AG04450 (cell line): ENCODE data around the gene CENPVL1. TPM values are rescaled to one million over a fixed set of nuclear protein-coding genes. Genes with fewer than 3 reads are reported as not detected.
"Not testable (repeated sequence)": the region's sequence is repeated elsewhere in the genome, so short reads cannot be mapped to it uniquely, and the experiment has no call there.

Source experiments
- CTCF ChIA-PET: fragments of 300-600, 350-600 bp; formaldehyde crosslinking; extraction: SDS; loops from one replicate; lab custom pipeline; 2022; ENCODE audit warnings: antibody characterized with exemption, inconsistent platforms; lab: Charles Lee
- POLR2A ChIA-PET: fragments of 350-600 bp; formaldehyde crosslinking; extraction: SDS; loops from one replicate; lab custom pipeline; 2021; ENCODE audit warnings: antibody characterized with exemption, inconsistent platforms; lab: Yijun Ruan, JAX
- DNase-seq: peaks from one replicate; pipeline ENCODE4 v3.0.0-alpha.2; 2011; ENCODE audit warnings: low read depth, low spot score
- H3K27ac ChIP-seq: one replicate; pipeline ENCODE4 v1.5.1; 2012; ENCODE audit warnings: low read depth, low read length, control low read depth
- H3K27me3 ChIP-seq: one replicate; pipeline ENCODE4 v1.6.0; 2012; ENCODE audit warnings: low read length; ENCODE audit not compliant: control insufficient read depth, insufficient read depth
- H3K4me3 ChIP-seq: 2 replicates; pipeline ENCODE4 v1.5.1; 2011; ENCODE audit warnings: mild to moderate bottlenecking, low read depth, low read length, control low read depth
- H3K9me3 ChIP-seq: 2 replicates; pipeline ENCODE4 v1.5.1; 2012; ENCODE audit warnings: low read length; ENCODE audit not compliant: control insufficient read depth, insufficient read depth
- polyA minus RNA-seq: library from RNA; depleted of rRNA, polyadenylated mRNA; stranded (reverse); fragments of >200 nt; gene quantifications from 2 replicates; pipeline ENCODE4 v1.2.3, GENCODE V29; 2011; rRNA and poly(A)+ RNA removed
- polyA plus RNA-seq: library from polyadenylated mRNA; depleted of rRNA; stranded (reverse); fragments of >200 nt; gene quantifications from 2 replicates; pipeline ENCODE4 v1.2.3, GENCODE V29; 2011; rRNA removed
- TF ChIP-seq, protein P1 (sequence below): IDR thresholded peaks from 2 replicates; pipeline ENCODE4 v1.5.1; 2011; ENCODE audit warnings: low read depth, low read length, control low read depth, inconsistent platforms

CENPVL1 gene
- polyA plus RNA-seq (not detected in 2 replicates), polyA minus RNA-seq (not detected in 2 replicates)

DNA sequence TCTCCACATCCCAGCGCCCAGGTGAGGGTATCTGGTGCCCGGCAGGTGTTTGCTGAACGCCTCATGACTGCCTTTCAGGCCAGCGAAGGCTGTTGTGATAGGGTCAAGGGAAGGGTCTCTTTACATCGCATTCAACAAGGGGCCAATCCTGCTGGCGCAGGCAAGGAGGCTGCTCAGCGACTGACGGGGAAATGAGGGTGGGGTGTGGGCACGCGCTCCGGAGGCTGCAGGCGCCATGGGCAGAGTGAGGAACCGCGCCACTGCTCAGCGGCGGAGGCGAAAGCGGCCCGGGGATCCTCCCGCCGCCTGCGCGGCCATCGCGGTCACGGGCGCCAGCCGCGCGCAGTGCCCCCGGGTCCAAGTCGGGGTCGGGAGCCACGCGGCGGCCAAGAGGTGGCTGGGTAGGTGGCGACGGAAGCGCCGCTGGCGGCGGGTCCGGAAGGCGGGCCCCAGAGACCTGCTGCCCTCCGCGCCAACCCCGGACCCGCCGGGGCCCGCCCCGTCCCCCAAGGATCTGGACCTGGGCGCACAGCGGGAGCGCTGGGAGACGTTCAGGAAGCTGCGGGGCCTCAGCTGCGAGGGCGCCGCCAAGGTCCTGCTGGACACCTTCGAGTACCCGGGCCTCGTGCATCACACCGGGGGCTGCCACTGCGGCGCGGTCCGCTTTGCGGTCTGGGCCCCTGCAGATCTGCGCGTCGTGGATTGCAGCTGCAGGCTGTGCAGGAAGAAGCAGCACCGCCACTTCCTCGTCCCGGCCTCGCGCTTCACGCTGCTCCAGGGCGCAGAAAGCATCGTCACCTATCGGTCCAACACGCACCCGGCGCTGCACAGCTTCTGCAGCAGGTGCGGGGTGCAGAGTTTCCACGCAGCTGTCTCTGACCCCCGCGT is at the start of gene CENPVL1:
Gene CENPVL1, plus strand, starts transcription at position 236 of the 888 bp plus-strand sequence. Its CDS starts 0 bp downstream, at position 236.
- H3K4me3 ChIP-seq = not testable (repeated sequence)

DNA sequence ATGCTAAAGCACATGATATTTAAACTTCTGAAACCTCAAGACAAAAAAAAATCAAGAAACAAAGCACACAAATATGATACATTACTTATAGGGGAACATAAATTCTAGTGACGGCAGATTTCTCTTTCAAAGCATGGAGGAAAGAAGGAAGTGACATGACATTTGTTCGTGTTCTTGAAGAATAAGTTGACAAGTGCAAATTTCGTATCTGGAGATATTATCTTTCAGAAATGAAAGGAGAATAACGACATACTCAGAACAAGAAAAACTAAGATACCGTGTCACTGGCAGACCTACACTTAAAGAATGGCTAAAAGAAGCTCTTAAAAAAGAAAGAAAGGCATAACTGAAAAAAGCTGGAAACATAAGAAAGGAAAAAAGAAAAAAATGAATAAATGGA is 44.3 kb upstream of the CENPVL1 start:
- H3K4me3 ChIP-seq = no peak overlapping the region
- no peak overlapping the region for H3K27ac ChIP-seq
- ChIA-PET CTCF (no interaction called here), POLR2A (no interaction called here)
- TF ChIP-seq, protein P1, sequence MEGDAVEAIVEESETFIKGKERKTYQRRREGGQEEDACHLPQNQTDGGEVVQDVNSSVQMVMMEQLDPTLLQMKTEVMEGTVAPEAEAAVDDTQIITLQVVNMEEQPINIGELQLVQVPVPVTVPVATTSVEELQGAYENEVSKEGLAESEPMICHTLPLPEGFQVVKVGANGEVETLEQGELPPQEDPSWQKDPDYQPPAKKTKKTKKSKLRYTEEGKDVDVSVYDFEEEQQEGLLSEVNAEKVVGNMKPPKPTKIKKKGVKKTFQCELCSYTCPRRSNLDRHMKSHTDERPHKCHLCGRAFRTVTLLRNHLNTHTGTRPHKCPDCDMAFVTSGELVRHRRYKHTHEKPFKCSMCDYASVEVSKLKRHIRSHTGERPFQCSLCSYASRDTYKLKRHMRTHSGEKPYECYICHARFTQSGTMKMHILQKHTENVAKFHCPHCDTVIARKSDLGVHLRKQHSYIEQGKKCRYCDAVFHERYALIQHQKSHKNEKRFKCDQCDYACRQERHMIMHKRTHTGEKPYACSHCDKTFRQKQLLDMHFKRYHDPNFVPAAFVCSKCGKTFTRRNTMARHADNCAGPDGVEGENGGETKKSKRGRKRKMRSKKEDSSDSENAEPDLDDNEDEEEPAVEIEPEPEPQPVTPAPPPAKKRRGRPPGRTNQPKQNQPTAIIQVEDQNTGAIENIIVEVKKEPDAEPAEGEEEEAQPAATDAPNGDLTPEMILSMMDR = no peak
- no peak for DNase-seq
- H3K9me3 ChIP-seq = no peaks in the 10 kb centered on the region
- H3K27me3 ChIP-seq = no peaks in the 10 kb centered on the region

More for the DNA sequence above, at the start of gene CENPVL1:
- H3K9me3 ChIP-seq, DNase-seq, CTCF ChIA-PET, H3K27ac ChIP-seq, POLR2A ChIA-PET, H3K27me3 ChIP-seq: not testable (repeated sequence)

DNA sequence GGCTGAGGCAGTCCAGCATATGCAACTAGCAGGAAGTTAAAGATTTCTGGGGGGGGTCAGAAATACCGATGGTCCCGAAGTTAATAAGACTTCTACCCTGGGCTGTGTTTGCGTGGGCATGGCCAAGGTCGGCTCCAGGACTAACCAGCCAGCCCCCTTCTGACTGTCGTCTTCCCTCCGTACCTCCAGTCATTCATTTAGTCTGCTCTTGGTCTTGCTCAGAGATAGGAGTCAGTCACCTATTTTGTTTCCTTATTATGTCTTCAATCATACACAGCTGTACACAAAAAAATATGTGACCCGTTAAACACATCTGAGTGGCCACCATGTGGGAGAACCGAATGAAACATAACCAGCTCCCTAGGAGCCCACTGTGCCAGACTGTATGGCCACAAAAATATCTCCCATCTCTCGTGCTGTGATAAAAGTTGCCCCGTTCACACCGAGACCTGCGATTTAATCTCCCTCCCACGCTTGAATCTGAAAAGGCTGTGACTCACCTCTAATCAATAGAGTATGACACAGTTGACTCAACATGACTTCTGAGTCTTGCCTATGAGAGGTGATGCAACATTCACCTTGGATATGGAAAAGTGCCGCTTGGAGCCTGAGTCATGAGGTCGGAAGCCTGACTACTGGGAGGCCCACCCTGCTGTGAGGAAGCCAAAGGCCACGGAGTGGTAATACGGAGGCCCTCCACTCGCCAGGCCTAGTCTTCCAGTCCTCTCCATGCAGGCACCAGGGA is 30.5 kb upstream of the CENPVL1 start:
- DNase-seq, H3K27ac ChIP-seq, H3K4me3 ChIP-seq, H3K27me3 ChIP-seq, POLR2A ChIA-PET, CTCF ChIA-PET, H3K9me3 ChIP-seq: not testable (repeated sequence)

DNA sequence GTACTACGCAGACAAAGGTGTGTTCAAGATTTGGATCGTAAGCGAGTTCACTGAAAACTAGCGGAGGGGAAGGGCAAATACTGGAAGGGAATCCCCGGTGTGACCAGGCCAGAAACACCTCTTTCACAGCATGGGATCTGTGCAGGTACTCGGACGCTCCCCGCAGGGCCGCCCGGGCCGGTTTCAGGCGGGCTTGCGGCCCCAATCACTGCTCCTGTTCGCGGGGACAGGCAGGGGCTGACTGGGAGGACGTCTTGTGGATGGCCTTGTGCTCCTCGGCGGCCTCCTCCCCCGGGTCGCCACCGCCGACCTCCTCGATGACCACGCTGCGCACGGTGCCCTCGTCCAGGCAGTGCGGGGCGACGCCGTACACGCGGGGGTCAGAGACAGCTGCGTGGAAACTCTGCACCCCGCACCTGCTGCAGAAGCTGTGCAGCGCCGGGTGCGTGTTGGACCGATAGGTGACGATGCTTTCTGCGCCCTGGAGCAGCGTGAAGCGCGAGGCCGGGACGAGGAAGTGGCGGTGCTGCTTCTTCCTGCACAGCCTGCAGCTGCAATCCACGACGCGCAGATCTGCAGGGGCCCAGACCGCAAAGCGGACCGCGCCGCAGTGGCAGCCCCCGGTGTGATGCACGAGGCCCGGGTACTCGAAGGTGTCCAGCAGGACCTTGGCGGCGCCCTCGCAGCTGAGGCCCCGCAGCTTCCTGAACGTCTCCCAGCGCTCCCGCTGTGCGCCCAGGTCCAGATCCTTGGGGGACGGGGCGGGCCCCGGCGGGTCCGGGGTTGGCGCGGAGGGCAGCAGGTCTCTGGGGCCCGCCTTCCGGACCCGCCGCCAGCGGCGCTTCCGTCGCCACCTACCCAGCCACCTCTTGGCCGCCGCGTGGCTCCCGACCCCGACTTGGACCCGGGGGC is 28.2 kb upstream of the CENPVL1 start:
- POLR2A ChIA-PET, H3K9me3 ChIP-seq, DNase-seq, H3K4me3 ChIP-seq, H3K27ac ChIP-seq, CTCF ChIA-PET, H3K27me3 ChIP-seq: not testable (repeated sequence)

DNA sequence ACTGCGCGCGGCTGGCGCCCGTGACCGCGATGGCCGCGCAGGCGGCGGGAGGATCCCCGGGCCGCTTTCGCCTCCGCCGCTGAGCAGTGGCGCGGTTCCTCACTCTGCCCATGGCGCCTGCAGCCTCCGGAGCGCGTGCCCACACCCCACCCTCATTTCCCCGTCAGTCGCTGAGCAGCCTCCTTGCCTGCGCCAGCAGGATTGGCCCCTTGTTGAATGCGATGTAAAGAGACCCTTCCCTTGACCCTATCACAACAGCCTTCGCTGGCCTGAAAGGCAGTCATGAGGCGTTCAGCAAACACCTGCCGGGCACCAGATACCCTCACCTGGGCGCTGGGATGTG is 27.6 kb upstream of the CENPVL1 start, which contains the start of gene CENPVL2:
Gene CENPVL2, minus strand, starts transcription at position 112 of the 343 bp plus-strand sequence. Its CDS starts 0 bp downstream, at position 112.
- H3K27ac ChIP-seq, DNase-seq, H3K4me3 ChIP-seq, CTCF ChIA-PET, POLR2A ChIA-PET, H3K27me3 ChIP-seq, H3K9me3 ChIP-seq: not testable (repeated sequence)

DNA sequence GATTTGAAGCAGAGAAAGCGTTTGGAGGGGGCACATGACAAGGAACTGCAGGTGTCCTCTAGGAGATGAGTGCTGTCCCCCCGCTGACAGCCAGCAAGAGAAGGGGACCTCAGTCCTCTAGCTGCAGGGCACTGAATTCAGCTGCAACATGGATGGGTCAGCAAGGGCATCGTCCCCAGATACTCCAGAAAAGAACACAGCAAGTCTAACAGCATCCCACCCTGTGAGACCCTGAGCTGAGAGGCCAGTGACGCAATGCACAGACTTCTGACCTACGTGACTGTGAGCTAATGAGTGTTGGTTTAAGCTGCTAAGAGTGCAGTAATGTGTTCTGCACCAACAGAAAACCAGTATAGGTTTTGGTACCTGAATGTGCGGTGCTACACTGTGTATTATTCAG is 16.1 kb upstream of the CENPVL1 start:
- Histone ChIP-seq H3K27ac (no peak overlapping the region), H3K9me3 (no peaks in the 10 kb centered on the region), H3K27me3 (no peaks in the 10 kb centered on the region), H3K4me3 (no peak overlapping the region)
- TF ChIP-seq, protein P1 = no peak
- POLR2A ChIA-PET = no interaction called here
- CTCF ChIA-PET = no interaction called here
- no peak for DNase-seq
